ENCODE data around the gene TXNRD1. TPM values are rescaled to one million over a fixed set of nuclear protein-coding genes. Genes with fewer than 3 reads are reported as not detected.
A peak's percentile ranks its signal among the peaks of the same experiment; 100 is the strongest.
"Not testable (repeated sequence)": the region's sequence is repeated elsewhere in the genome, so short reads cannot be mapped to it uniquely, and the experiment has no call there.

The TXNRD1 gene
- total RNA-seq (100 to 1,000 TPM; 118 to 187 (median 148) TPM), polyA plus RNA-seq (57.9 TPM)
- long read RNA-seq, donor 1, transcript TXNRD1-214 (15 exons, 3,974 nt), result minor isoform, 27 of 194 reads
- long read RNA-seq, donor 1, transcript TXNRD1-205 (15 exons, 3,930 nt), result major isoform, 79 of 194 reads
- long read RNA-seq, donor 1, partial matches to known transcripts, result 57 of 194 reads
- long read RNA-seq, donor 1, other reads (novel, unspliced or antisense), result 28 of 194 reads
- long read RNA-seq, donor 2, transcript TXNRD1-214 (15 exons, 3,974 nt), result minor isoform, 14 of 72 reads
- long read RNA-seq, donor 2, transcript TXNRD1-205 (15 exons, 3,930 nt), result major isoform, 31 of 72 reads
- long read RNA-seq, donor 2, partial matches to known transcripts, result 19 of 72 reads
- long read RNA-seq, donor 2, other reads (novel, unspliced or antisense), result 6 of 72 reads
- long read RNA-seq, donor 3, transcript TXNRD1-206 (15 exons, 1,933 nt), result minor isoform, 8 of 383 reads
- long read RNA-seq, donor 3, transcript TXNRD1-205 (15 exons, 3,930 nt), result major isoform, 129 of 383 reads
- long read RNA-seq, donor 3, transcript TXNRD1-214 (15 exons, 3,974 nt), result minor isoform, 25 of 383 reads
- long read RNA-seq, donor 3, partial matches to known transcripts, result 160 of 383 reads
- long read RNA-seq, donor 3, other reads (novel, unspliced or antisense), result 57 of 383 reads
- long read RNA-seq, donor 4, transcript TXNRD1-214 (15 exons, 3,974 nt), result minor isoform, 10 of 116 reads
- long read RNA-seq, donor 4, transcript TXNRD1-205 (15 exons, 3,930 nt), result major isoform, 64 of 116 reads
- long read RNA-seq, donor 4, partial matches to known transcripts, result 29 of 116 reads
- long read RNA-seq, donor 4, other reads (novel, unspliced or antisense), result 12 of 116 reads

GRCh38 chr12:104215638-104216297 is at the start of gene TXNRD1:
Gene TXNRD1, plus strand, starts transcription at chr12:104215779. Its CDS starts 24 bp downstream, at chr12:104215803.
- no peaks in the 10 kb centered on the region for H3K9me3 ChIP-seq (ENCODE audit: control insufficient read depth, low read length)
- peak; percentile 87 to 95 (median 94) for DNase-seq
- H3K4me3 ChIP-seq (ENCODE audit: low read length), result peak within 1 kb of the TSS; percentile 73
- intact Hi-C loops (cut with DNase I), result loop anchor here (2.0 to 5.0 kb wide), 4 partner anchors 71 to 142 kb away; partner anchors contain the start of gene EID3 (in 2 of the 4)
- H3K4me1 ChIP-seq (ENCODE audit: control insufficient read depth, insufficient read depth, low read length), result peaks cover 6% of the 10 kb centered on the region
- peak; percentile 93 to 94 for ATAC-seq
- WGBS, result under 1% methylated on average over 71 of the region's 71 CpGs
- H3K27ac ChIP-seq (ENCODE audit: low read length), result peak within 1 kb of the TSS; percentile 94
- no peaks in the 10 kb centered on the region for H3K27me3 ChIP-seq (ENCODE audit: control insufficient read depth, insufficient read depth)

GRCh38 chr12:104165801-104166200 is 49.8 kb upstream of the TXNRD1 start:
- Histone ChIP-seq H3K4me1 (ENCODE audit: control insufficient read depth, insufficient read depth, low read length) (peaks cover 7% of the 10 kb centered on the region), H3K27me3 (ENCODE audit: control insufficient read depth, insufficient read depth) (no peaks in the 10 kb centered on the region), H3K4me3 (ENCODE audit: low read length) (no peak overlapping the region), H3K9me3 (ENCODE audit: control insufficient read depth, low read length) (no peaks in the 10 kb centered on the region), H3K27ac (ENCODE audit: low read length) (no peak overlapping the region)
- intact Hi-C loops (cut with DNase I), result no loop called here
- ATAC-seq (peak; percentile 87 to 97), DNase-seq (peak; percentile 55 to 79 (median 68))
- 27% methylated on average over 2 of the region's 2 CpGs for WGBS

- ATAC-seq (peak; percentile 45 to 71), DNase-seq (peak in 2 of 3 donors; percentile 37 to 76)
- Histone ChIP-seq H3K27ac (ENCODE audit: low read length) (peak overlapping the region; percentile 55), H3K9me3 (ENCODE audit: control insufficient read depth, low read length) (no peaks in the 10 kb centered on the region), H3K27me3 (ENCODE audit: control insufficient read depth, insufficient read depth) (no peaks in the 10 kb centered on the region), H3K4me3 (ENCODE audit: low read length) (no peak overlapping the region), H3K4me1 (ENCODE audit: control insufficient read depth, insufficient read depth, low read length) (peaks cover 7% of the 10 kb centered on the region)
- intact Hi-C loops (cut with DNase I), result no loop called here
- 66% methylated on average over 6 of the region's 6 CpGs for WGBS
Observed at GRCh38 chr12:104166465-104166864, 49.1 kb upstream of the TXNRD1 start.

GRCh38 chr12:104167519-104168458 is 47.8 kb upstream of the TXNRD1 start:
- no peak for ATAC-seq
- 86% methylated on average over 5 of the region's 5 CpGs for WGBS
- DNase-seq, result no peak

GRCh38 chr12:104168596-104168995 is 47.0 kb upstream of the TXNRD1 start:
- ATAC-seq (no peak), DNase-seq (no peak)
- Histone ChIP-seq H3K9me3 (ENCODE audit: control insufficient read depth, low read length) (no peaks in the 10 kb centered on the region), H3K4me1 (ENCODE audit: control insufficient read depth, insufficient read depth, low read length) (peaks cover 7% of the 10 kb centered on the region), H3K4me3 (ENCODE audit: low read length) (no peak overlapping the region), H3K27me3 (ENCODE audit: control insufficient read depth, insufficient read depth) (no peaks in the 10 kb centered on the region), H3K27ac (ENCODE audit: low read length) (no peak overlapping the region)
- 93% methylated on average over 5 of the region's 5 CpGs for WGBS
- intact Hi-C loops (cut with DNase I), result no loop called here

More at GRCh38 chr12:104167519-104168458, 47.8 kb upstream of the TXNRD1 start:
- Histone ChIP-seq H3K4me1 (ENCODE audit: control insufficient read depth, insufficient read depth, low read length) (peaks cover 7% of the 10 kb centered on the region), H3K9me3 (ENCODE audit: control insufficient read depth, low read length) (no peaks in the 10 kb centered on the region), H3K27me3 (ENCODE audit: control insufficient read depth, insufficient read depth) (no peaks in the 10 kb centered on the region), H3K4me3 (ENCODE audit: low read length) (no peak overlapping the region), H3K27ac (ENCODE audit: low read length) (no peak overlapping the region)
- intact Hi-C loops (cut with DNase I), result no loop called here

- H3K27me3 ChIP-seq (ENCODE audit: control insufficient read depth, insufficient read depth), result no peaks in the 10 kb centered on the region
- intact Hi-C loops (cut with DNase I), result no loop called here
- ATAC-seq, result peak in 1 of 2 donors; percentile 22
- 78% methylated on average over 28 of the region's 28 CpGs for WGBS
- H3K4me3 ChIP-seq (ENCODE audit: low read length), result no peak overlapping the region
- no peaks in the 10 kb centered on the region for H3K4me1 ChIP-seq (ENCODE audit: control insufficient read depth, insufficient read depth, low read length)
- no peaks in the 10 kb centered on the region for H3K9me3 ChIP-seq (ENCODE audit: control insufficient read depth, low read length)
- no peak overlapping the region for H3K27ac ChIP-seq (ENCODE audit: low read length)
- no peak for DNase-seq
Observed at GRCh38 chr12:104171785-104172569, 43.6 kb upstream of the TXNRD1 start.

- no peaks in the 10 kb centered on the region for H3K27me3 ChIP-seq (ENCODE audit: control insufficient read depth, insufficient read depth)
- no peak overlapping the region for H3K27ac ChIP-seq (ENCODE audit: low read length)
- H3K4me1 ChIP-seq (ENCODE audit: control insufficient read depth, insufficient read depth, low read length), result no peaks in the 10 kb centered on the region
- 91% methylated on average over 6 of the region's 6 CpGs for WGBS
- intact Hi-C loops (cut with DNase I), result no loop called here
- H3K9me3 ChIP-seq (ENCODE audit: control insufficient read depth, low read length), result no peaks in the 10 kb centered on the region
- DNase-seq, result no peak
- ATAC-seq, result no peak
- no peak overlapping the region for H3K4me3 ChIP-seq (ENCODE audit: low read length)
Observed at GRCh38 chr12:104172570-104172947, 43.0 kb upstream of the TXNRD1 start.

- H3K27ac ChIP-seq (ENCODE audit: low read length); H3K4me3 ChIP-seq (ENCODE audit: low read length); intact Hi-C loops (cut with DNase I); ATAC-seq; DNase-seq; H3K4me1 ChIP-seq (ENCODE audit: control insufficient read depth, insufficient read depth, low read length); H3K9me3 ChIP-seq (ENCODE audit: control insufficient read depth, low read length); H3K27me3 ChIP-seq (ENCODE audit: control insufficient read depth, insufficient read depth): not testable (repeated sequence)
- 93% methylated on average over 5 of the region's 5 CpGs for WGBS
Observed at GRCh38 chr12:104173804-104174203, 41.8 kb upstream of the TXNRD1 start.

GRCh38 chr12:104175726-104176247 is 39.8 kb upstream of the TXNRD1 start:
- Histone ChIP-seq H3K27ac (ENCODE audit: low read length) (no peak overlapping the region), H3K9me3 (ENCODE audit: control insufficient read depth, low read length) (no peaks in the 10 kb centered on the region), H3K27me3 (ENCODE audit: control insufficient read depth, insufficient read depth) (no peaks in the 10 kb centered on the region)

More at GRCh38 chr12:104175726-104176247, 39.8 kb upstream of the TXNRD1 start:
- 92% methylated on average over 10 of the region's 10 CpGs for WGBS
- Histone ChIP-seq H3K4me1 (ENCODE audit: control insufficient read depth, insufficient read depth, low read length) (no peaks in the 10 kb centered on the region), H3K4me3 (ENCODE audit: low read length) (no peak overlapping the region)
- intact Hi-C loops (cut with DNase I), result no loop called here
- no peak for DNase-seq
- ATAC-seq, result no peak

Measured in right cardiac atrium (tissue), 5 donors.